ENCODE results near the gene DNM1L. TPM values are rescaled to one million over a fixed set of nuclear protein-coding genes. Genes with fewer than 3 reads are reported as not detected.
A peak's percentile ranks its signal among the peaks of the same experiment; 100 is the strongest.

The DNM1L gene
- total RNA-seq, result 52.9 TPM
- long read RNA-seq, full-length matches to known transcripts, result 76 of 88 reads
- long read RNA-seq, partial matches to known transcripts, result 7 of 88 reads
- long read RNA-seq, other reads (novel, unspliced or antisense), result 5 of 88 reads

DNA sequence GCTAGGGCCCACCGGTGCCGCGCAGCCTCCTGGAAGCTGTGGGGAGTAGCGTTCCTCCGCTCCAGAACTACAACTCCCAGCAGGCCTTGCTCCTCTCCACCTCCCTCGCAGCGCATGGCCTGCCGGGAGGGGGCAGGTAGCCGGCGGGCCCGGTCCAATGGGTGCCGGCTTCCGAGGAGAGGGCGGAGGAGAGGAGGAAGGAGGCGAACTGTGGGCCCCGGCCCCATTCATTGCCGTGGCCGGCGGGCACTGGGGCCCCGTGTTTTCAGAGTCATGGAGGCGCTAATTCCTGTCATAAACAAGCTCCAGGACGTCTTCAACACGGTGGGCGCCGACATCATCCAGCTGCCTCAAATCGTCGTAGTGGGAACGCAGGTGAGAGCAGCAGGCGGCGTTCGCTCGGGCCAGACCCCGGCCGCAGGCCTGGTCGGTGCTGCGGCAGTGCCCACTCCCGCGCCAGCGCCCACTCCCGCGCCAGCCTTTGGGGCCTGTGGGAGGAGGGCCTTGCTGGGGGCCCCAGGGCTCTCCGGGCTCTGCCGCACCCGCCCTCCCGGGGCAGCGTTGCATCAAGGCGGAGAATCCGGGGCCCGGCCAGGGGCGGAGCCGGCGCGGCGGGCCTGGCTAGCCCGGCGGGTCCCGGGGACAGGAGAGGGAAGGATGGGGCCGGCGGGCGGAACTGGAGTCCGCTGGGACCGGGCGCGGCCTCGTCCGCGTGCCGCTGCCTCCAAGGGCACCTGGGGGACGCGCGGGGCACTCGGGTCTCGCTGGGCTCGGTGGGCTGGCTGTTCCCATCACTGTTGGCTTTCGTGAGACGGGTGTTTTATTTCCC, at the start of gene DNM1L:
Gene DNM1L (plus strand): TSS at position 211 of the 829 bp plus-strand sequence. CDS start 63 bp downstream, at position 274.
- ATAC-seq (ENCODE audit: poor library complexity) (peak; percentile 99), DNase-seq (peak; percentile 95)
- intact Hi-C loops (cut with DNase I), result loop anchor here (10.0 kb wide), 1 partner anchor 1015 kb away; no protein-coding TSS in a partner anchor

DNA sequence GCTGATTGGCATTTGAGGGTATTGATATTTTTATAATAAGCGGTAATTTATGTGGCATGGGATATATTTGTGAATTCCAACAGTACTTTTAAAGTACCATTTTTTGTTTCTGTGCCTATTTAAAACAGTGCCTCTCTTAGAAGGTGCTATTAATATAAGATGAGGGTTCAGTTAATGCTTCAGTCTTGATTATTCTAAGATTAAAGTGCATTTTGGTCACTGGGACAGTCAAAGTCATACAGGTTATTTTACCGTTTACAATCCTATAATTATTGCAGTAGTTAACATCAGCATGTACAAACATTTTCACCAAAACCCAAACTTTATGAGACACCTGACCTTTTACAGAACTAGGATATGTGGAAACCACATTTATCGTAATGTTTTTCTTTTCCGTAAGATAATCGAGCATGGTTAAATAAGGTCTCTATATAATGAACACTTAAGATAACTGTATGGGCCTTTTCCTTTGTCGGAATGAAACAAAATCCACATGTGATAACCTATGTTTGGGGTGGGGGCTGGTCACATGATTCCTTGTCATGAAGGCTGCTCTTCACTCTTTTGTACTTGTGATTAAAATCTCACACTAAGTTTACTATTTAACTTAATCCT, 37.7 kb upstream of the DNM1L start:
- ATAC-seq (ENCODE audit: poor library complexity) (no peak), DNase-seq (no peak)
- intact Hi-C loops (cut with DNase I), result no loop called here

DNA sequence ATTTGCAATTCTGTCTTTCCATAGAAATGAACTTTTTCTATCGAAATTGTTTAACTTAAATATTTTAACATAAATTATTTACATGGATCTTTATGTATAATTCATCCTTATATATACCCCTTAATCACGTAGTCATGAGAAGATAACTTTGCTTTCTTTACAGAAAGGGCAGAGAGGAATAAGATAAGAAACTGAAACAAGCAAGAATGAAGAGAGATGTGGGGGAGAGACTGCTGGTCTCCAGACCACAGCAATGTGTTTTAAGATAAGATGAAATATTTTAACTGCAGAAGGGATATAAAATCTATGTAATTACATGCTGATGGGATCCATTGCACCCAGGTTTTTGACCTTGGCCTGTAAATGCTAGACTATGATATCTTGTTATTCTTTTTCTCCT, 34.7 kb upstream of the DNM1L start:
- ATAC-seq (ENCODE audit: poor library complexity) (no peak), DNase-seq (no peak)
- intact Hi-C loops (cut with DNase I), result no loop called here

DNA sequence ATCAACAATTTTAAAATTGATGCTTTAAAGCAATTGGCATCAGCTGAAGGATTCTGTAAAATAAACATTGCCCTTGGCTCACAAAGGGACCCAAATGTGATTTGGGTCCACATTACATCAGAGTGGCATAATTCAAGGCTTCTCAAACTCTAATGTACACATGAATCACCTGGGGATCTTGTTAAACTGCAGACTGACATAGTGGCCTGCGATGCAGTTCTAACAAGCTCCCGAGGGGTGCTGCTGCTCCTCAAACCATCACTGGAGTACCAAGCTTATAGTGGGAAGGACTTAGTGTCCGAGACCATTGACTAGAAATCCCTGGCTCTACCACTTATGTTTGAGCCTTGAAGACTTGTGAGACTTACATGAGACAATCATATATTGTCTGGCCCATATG, 31.8 kb upstream of the DNM1L start:
- intact Hi-C loops (cut with DNase I), result no loop called here
- DNase-seq (no peak), ATAC-seq (ENCODE audit: poor library complexity) (no peak)

DNA sequence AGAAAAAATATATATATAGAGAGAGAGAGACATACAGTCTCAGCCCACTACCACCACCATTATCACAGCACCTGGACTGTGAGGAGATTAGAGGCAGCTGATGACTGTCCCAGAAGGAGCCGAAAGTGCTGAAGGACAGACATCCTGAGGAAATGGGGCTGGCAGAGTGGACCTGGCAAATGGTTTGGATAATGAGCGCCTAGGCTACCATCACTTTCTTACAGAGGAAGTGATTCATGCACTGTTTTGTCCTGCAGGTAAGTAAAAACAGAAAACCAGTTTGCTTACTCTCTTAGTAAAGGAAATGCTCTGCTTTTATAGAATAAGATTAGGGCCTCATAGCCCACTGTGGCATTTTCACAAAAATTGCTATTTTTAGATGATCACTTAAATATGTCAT, 28.6 kb upstream of the DNM1L start:
- no peak for DNase-seq
- intact Hi-C loops (cut with DNase I), result no loop called here
- ATAC-seq (ENCODE audit: poor library complexity), result no peak

DNA sequence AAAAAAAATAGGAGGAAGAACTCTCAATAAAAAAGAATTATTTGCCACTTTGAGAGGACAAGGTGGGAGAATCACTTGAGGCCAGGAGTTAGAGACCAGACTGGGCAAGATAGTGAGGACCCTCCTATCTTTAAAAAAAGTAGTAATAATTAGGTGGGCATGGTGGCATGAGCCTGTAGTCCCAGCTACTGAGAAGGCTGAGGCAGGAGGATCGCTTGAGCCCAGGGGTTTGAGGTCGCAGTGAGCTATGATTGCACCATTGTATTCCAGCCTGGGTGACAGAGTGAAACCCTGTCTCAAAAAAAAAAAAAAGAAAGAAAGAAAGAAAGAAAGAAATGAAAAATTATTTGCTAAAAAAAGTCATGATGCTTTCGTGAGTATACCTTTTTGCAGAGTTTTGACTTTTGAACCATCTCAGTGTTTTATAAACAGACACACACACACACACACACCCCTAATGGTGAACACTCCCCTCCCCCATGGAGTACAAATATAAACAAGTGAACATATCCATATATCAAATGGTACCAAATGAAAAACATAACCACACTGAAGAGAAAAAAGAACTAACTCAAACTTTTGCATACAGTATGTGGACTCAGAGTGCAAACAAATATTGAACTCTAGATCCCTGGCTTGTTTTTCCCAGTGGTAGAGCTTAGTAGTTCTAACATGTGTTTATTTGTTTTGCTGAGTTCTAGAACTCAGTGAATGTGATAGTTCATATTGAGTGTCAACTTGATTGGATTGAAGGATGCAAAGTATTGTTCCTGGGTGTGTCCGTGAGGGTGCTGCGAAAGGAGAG, 27.7 kb upstream of the DNM1L start:
- intact Hi-C loops (cut with DNase I), result no loop called here
- DNase-seq (no peak), ATAC-seq (ENCODE audit: poor library complexity) (no peak)

GRCh38 chr12:32651956-32652210, 27.2 kb upstream of the DNM1L start:
- ATAC-seq (ENCODE audit: poor library complexity) (no peak), DNase-seq (no peak)
- intact Hi-C loops (cut with DNase I), result no loop called here

DNA sequence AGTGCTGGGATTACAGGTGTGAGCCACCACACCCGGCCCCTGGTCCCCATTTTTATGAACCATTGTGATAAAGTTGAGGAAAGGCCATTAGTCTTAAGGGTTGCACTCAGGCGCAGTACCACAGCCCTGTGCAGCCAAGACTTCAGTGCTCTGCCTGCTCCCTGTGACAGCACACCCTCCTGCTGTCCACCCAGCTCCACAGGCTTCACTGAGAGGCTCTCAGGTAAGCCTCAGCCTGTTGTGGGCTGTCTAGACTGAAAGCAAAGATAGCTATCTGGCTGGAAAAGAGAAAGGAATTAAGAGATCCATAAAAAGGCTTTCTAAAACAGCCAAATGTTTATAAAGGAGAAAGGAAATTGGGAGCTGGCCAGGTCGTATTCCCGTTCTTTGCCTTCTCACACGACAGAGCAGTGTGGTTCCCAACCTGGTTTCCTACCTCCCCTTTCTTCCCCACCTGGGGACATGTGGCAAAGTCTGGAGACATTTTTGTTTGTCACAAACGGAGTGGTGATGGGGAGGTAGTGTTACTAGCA, 19.1 kb upstream of the DNM1L start:
- DNase-seq, result no peak
- intact Hi-C loops (cut with DNase I), result loop anchor here (5.0 kb wide), 1 partner anchor 208 kb away; no protein-coding TSS in a partner anchor
- ATAC-seq (ENCODE audit: poor library complexity), result no peak

DNA sequence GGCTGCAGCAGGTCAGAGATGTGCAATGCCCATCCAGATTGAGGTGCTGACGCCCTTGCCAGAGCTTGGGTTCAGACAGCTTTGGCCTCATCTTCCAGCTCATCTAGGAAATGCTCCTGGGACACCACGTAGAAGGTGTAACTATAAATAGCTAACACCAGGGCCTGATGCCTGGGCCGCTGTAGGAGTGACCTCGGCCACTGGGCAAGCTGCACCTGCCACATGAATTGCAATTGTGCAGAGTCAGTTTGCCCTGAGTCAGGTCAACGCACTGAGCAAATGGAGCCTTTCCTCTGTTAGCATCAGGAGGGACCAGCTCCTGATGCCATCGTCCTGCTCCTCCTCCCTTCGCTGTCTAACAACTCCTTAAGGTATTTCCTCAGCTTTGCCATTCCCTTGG, 17.4 kb upstream of the DNM1L start:
- DNase-seq, result no peak
- ATAC-seq (ENCODE audit: poor library complexity), result peak; percentile 28
- intact Hi-C loops (cut with DNase I), result loop anchor here (5.0 kb wide), 1 partner anchor 209 kb away; no protein-coding TSS in a partner anchor

- ATAC-seq (ENCODE audit: poor library complexity), result no peak
- intact Hi-C loops (cut with DNase I), result loop anchor here (5.0 kb wide), 1 partner anchor 210 kb away; no protein-coding TSS in a partner anchor
These were observed 16.4 kb upstream of the DNM1L start for GRCh38 chr12:32662665-32663064.

DNA sequence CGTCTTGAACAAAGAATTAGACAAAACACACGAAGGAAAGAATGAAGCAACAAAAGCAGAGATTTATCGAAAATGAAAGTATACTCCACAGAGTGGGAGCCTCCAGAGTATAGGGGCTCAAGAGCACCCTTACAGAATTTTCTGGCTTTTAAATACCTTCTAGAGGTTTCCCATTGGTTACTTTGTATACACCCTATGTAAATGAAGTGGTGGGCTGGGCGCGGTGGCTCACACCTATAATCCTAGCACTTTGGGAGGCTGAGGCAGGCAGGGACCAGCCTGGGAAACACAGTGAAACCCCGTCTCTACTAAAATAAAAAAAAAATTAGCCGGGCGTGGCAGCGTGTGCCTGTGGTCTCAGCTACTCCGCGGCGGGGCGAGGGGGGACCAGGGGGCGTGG, 13.1 kb upstream of the DNM1L start:
- intact Hi-C loops (cut with DNase I), result no loop called here
- DNase-seq, result no peak
- ATAC-seq (ENCODE audit: poor library complexity), result no peak

More at GRCh38 chr12:32662665-32663064, 16.4 kb upstream of the DNM1L start:
- DNase-seq, result no peak

DNA sequence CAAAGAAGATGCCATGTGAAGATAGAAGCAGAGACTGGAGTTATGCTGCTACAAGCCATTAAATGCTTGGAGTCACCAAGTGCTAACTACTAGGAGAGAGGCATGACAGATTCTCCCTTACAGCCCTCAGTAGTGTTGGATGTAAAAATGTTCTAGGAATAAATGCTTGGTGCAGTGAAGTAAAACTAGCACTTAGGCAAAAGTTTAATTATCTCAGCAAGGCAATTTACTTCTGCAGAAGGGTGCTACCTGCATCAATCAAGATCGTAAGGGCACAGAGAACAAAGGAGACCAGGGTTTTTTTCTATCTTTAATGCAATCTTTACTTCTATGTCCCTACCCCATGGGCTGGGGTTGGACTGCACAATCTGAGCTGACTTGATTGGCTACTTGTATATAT, 9.5 kb upstream of the DNM1L start:
- intact Hi-C loops (cut with DNase I), result no loop called here
- ATAC-seq (ENCODE audit: poor library complexity), result no peak
- no peak for DNase-seq

- ATAC-seq (ENCODE audit: poor library complexity) (peak; percentile 92), DNase-seq (no peak)
- intact Hi-C loops (cut with DNase I), result loop anchor here (2.0 to 10.0 kb wide), 2 partner anchors 305 to 1007 kb away; no protein-coding TSS in a partner anchor
These were observed 6.9 kb upstream of the DNM1L start for GRCh38 chr12:32671930-32672780.

- DNase-seq (no peak), ATAC-seq (ENCODE audit: poor library complexity) (no peak)
- intact Hi-C loops (cut with DNase I), result loop anchor here (10.0 kb wide), 1 partner anchor 1015 kb away; no protein-coding TSS in a partner anchor
These were observed 778 bp downstream of the DNM1L start for GRCh38 chr12:32679920-32680237.

GRCh38 chr12:32680787-32681186, 1.7 kb downstream of the DNM1L start:
- ATAC-seq (ENCODE audit: poor library complexity), result no peak
- intact Hi-C loops (cut with DNase I), result no loop called here

DNA sequence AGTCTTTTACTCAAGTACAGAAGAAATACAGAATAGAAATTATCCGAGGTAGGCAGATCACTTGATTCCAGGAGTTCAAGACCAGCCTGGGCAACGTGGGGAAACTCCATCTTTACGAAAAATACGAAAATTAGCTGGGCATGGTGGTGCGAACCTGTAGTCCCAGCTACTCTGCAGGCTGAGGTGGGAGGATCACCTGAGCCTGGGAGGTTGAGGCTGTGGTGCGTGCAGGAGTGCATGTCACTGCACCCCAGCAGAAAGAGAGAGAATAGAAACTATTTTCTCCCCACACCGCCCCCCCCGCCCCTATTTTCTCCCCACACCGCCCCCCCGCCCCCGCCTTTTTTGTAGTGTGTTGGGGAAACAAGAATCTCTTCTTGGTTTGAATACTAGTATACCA, 2.2 kb downstream of the DNM1L start:
- intact Hi-C loops (cut with DNase I), result no loop called here
- DNase-seq, result no peak
- ATAC-seq (ENCODE audit: poor library complexity), result no peak

More at GRCh38 chr12:32680787-32681186, 1.7 kb downstream of the DNM1L start:
- DNase-seq, result no peak

DNA sequence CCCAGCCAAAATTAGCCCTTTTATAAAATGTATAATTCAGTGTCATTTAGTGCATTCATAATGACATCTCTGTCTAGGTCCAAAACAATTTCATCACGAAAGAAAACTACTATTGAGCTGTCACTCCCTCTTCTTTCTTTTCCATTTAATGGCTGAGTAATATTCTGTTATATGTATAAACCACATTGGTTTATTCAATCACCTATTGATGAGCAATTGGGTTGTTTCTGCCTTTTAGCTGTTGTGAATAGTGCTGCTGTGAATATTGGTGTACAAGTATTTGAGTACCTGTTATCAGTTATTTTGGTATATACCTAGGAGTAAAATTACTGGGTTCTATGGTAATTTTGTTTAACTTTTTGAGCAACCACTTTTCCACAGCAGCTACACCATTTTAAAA, 7.2 kb downstream of the DNM1L start:
- intact Hi-C loops (cut with DNase I), result no loop called here
- ATAC-seq (ENCODE audit: poor library complexity) (no peak), DNase-seq (no peak)

- intact Hi-C loops (cut with DNase I), result no loop called here
- DNase-seq (no peak), ATAC-seq (ENCODE audit: poor library complexity) (no peak)
These were observed 9.7 kb downstream of the DNM1L start for GRCh38 chr12:32688786-32689185.

All from Right ventricle myocardium superior (tissue), 1 donor.